WTC11 (cell line): ENCODE results near the gene NECTIN4. TPM values are rescaled to one million over a fixed set of nuclear protein-coding genes. Genes with fewer than 3 reads are reported as not detected.
"Not testable (repeated sequence)": the region's sequence is repeated elsewhere in the genome, so short reads cannot be mapped to it uniquely, and the experiment has no call there.

Experiments
- ATAC-seq: fragments of 200-7000 bp; cut with Tn5 transposase; 2 replicates; pipeline ENCODE4 v1.10.0; 2021; ENCODE audit warnings: mild to moderate bottlenecking, moderate library complexity
- CTCF ChIA-PET: fragments of 300-600 bp; sonication (Branson Sonifier 250); formaldehyde crosslinking; loops from one replicate; lab custom pipeline; 2021; ENCODE audit warnings: antibody characterized with exemption; lab: Charles Lee
- POLR2A ChIA-PET: fragments of 350-600 bp; sonication (Branson Sonifier 250); formaldehyde crosslinking; loops from one replicate; lab custom pipeline; 2021; ENCODE audit warnings: antibody characterized with exemption; lab: Charles Lee
- DNase-seq: peaks from one replicate; pipeline ENCODE4 v3.0.0; 2021; ENCODE audit warnings: low spot score
- H3K27ac Mint-ChIP-seq: 2 replicates; pipeline ENCODE4 v1.8.0; 2021; ENCODE audit warnings: mixed read lengths
- H3K27me3 Mint-ChIP-seq: 2 replicates; pipeline ENCODE4 v1.8.0; 2021; ENCODE audit warnings: low read depth, mild to moderate bottlenecking, moderate library complexity, mixed read lengths
- H3K36me3 Mint-ChIP-seq: 2 replicates; pipeline ENCODE4 v1.8.0; 2021; ENCODE audit warnings: mixed read lengths
- H3K4me1 Mint-ChIP-seq: 2 replicates; pipeline ENCODE4 v1.8.0; 2022; ENCODE audit warnings: mixed read lengths
- H3K4me3 Mint-ChIP-seq: 2 replicates; pipeline ENCODE4 v1.8.0; 2021; ENCODE audit warnings: mild to moderate bottlenecking, moderate library complexity, mixed read lengths
- H3K9me3 Mint-ChIP-seq: 2 replicates; pipeline ENCODE4 v1.8.0; 2021; ENCODE audit warnings: mixed read lengths
- CREB1 ChIP-seq: sonication (generic); formaldehyde crosslinking; IDR thresholded peaks from 2 replicates; pipeline ENCODE4 v1.8.0; 2023; ENCODE audit warnings: mild to moderate bottlenecking, missing genetic modification reagents
- JAZF1 ChIP-seq: fragments of 250-450 bp; sonication (Bioruptor Pico); IDR thresholded peaks from 2 replicates; pipeline ENCODE4 v1.9.0; 2021; ENCODE audit warnings: moderate library complexity, mild to moderate bottlenecking, inconsistent platforms
- RORB ChIP-seq: fragments of 250-450 bp; sonication (Bioruptor Pico); IDR thresholded peaks from 2 replicates; pipeline ENCODE4 v1.9.0; 2021; ENCODE audit warnings: mild to moderate bottlenecking
- TP53 ChIP-seq: sonication (generic); formaldehyde crosslinking; IDR thresholded peaks from 2 replicates; pipeline ENCODE4 v1.8.1; 2023; ENCODE audit warnings: mild to moderate bottlenecking, missing genetic modification reagents
- ZNF138 ChIP-seq: sonication (generic); formaldehyde crosslinking; conservative IDR thresholded peaks from 2 replicates; pipeline ENCODE4 v1.8.1; 2022; ENCODE audit warnings: mild to moderate bottlenecking, moderate library complexity, missing genetic modification reagents
- ZNF219 ChIP-seq: sonication (generic); formaldehyde crosslinking; IDR thresholded peaks from 2 replicates; pipeline ENCODE4 v1.8.0; 2023; ENCODE audit warnings: missing genetic modification reagents, mild to moderate bottlenecking, borderline replicate concordance
- ZNF263 ChIP-seq: sonication (generic); formaldehyde crosslinking; IDR thresholded peaks from 2 replicates; pipeline ENCODE4 v1.8.1; 2022; ENCODE audit warnings: low read depth, mild to moderate bottlenecking, moderate library complexity, missing genetic modification reagents
- ZNF396 ChIP-seq: fragments of 250-450 bp; sonication (Bioruptor Pico); IDR thresholded peaks from 2 replicates; pipeline ENCODE4 v1.8.0; 2021; ENCODE audit warnings: mild to moderate bottlenecking, moderate library complexity, borderline replicate concordance
- total RNA-seq: library from RNA; stranded (reverse); gene quantifications from 3 replicates; pipeline ENCODE4 v1.2.3, GENCODE V29; 2021
- TF ChIP-seq, protein P1 (sequence below): sonication (generic); formaldehyde crosslinking; conservative IDR thresholded peaks from 2 replicates; pipeline ENCODE4 v1.8.1; 2022; ENCODE audit warnings: mild to moderate bottlenecking, missing genetic modification reagents
- TF ChIP-seq, protein P2 (sequence below): sonication (generic); formaldehyde crosslinking; IDR thresholded peaks from 2 replicates; pipeline ENCODE4 v1.8.0; 2022; ENCODE audit warnings: mild to moderate bottlenecking, missing genetic modification reagents
- TF ChIP-seq, protein P3 (sequence below): sonication (generic); formaldehyde crosslinking; IDR thresholded peaks from 2 replicates; pipeline ENCODE4 v1.8.0; 2023; ENCODE audit warnings: mild to moderate bottlenecking, missing genetic modification reagents
- TF ChIP-seq, protein P4 (sequence below): sonication (generic); formaldehyde crosslinking; IDR thresholded peaks from 2 replicates; pipeline ENCODE4 v1.8.0; 2022; ENCODE audit warnings: missing genetic modification reagents
- TF ChIP-seq, protein P5 (sequence below): fragments of 250-450 bp; sonication (Bioruptor Pico); IDR thresholded peaks from 2 replicates; pipeline ENCODE4 v1.8.0; 2021; ENCODE audit warnings: mild to moderate bottlenecking
- TF ChIP-seq, protein P6 (sequence below): sonication (generic); formaldehyde crosslinking; IDR thresholded peaks from 2 replicates; pipeline ENCODE4 v1.8.1; 2023; ENCODE audit warnings: mild to moderate bottlenecking, missing genetic modification reagents, borderline replicate concordance
- TF ChIP-seq, protein P7 (sequence below): fragments of 250-450 bp; sonication (Bioruptor Pico); IDR thresholded peaks from 2 replicates; pipeline ENCODE4 v1.9.0; 2021; ENCODE audit warnings: mild to moderate bottlenecking
- TF ChIP-seq, protein P8 (sequence below): fragments of 250-450 bp; sonication (Bioruptor Pico); conservative IDR thresholded peaks from 2 replicates; pipeline ENCODE4 v1.9.0; 2021; ENCODE audit warnings: mild to moderate bottlenecking

NECTIN4 gene
- total RNA-seq, 1 experiment from 2014 or later = 1.7 TPM

DNA sequence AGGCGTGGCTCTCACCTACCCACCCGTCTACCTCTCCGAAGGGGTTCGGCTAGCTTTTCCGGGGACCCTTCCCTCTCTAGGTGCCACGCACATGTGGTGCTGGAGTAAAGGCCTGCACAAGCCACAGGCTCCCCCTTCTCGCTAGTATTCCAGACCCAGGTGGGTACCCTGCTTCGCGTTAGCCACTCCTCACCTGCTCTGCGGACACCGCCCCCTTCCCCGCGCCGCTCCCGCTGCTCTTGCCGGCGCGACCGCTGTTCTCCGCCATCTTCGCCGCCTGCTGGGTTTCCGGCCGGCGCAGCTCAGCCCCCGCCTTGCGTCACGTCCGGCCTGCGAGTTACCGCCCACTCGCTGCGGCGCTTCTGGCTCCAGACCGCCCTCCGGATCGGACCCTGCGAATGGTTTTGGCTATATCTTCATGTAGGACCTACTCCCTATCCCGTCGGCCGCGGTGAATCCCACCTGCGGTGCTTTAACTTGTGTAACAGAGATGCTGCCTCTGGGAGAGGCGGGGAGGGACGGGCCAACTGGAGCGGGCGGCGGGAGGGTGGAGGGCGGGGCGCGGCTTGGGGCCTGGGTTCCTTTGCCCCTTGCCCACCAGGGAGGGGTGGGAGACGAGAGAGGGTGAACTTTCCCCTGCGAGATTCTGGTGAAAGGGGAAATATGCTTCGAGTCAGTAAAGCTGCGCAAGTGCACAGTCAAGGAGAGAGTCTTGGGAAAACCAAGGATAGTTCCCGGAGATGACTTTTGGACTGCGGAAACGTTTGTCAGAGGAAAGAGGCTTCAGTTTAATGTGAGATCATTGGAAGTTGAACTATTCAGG, 28.6 kb upstream of the NECTIN4 start, which contains the start of the genes NIT1 and PFDN2 (continued):
- TF ChIP-seq, protein P1, sequence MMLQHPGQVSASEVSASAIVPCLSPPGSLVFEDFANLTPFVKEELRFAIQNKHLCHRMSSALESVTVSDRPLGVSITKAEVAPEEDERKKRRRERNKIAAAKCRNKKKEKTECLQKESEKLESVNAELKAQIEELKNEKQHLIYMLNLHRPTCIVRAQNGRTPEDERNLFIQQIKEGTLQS = no peak
- TF ChIP-seq, protein P2, sequence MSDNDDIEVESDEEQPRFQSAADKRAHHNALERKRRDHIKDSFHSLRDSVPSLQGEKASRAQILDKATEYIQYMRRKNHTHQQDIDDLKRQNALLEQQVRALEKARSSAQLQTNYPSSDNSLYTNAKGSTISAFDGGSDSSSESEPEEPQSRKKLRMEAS = peak; percentile 76; the same call in 1 of the 2 replicates
- TF ChIP-seq ZNF263 (CRISPR knock-in tag) (no peak), ZNF138 (CRISPR knock-in tag) (no peak), RORB (CRISPR knock-in tag) (no peak), ZNF396 (CRISPR knock-in tag) (no peak), TP53 (CRISPR knock-in tag) (no peak), JAZF1 (CRISPR knock-in tag) (no peak), CREB1 (CRISPR knock-in tag) (peak; percentile 29; the same call in 1 of the 2 replicates)
- TF ChIP-seq, protein P3, sequence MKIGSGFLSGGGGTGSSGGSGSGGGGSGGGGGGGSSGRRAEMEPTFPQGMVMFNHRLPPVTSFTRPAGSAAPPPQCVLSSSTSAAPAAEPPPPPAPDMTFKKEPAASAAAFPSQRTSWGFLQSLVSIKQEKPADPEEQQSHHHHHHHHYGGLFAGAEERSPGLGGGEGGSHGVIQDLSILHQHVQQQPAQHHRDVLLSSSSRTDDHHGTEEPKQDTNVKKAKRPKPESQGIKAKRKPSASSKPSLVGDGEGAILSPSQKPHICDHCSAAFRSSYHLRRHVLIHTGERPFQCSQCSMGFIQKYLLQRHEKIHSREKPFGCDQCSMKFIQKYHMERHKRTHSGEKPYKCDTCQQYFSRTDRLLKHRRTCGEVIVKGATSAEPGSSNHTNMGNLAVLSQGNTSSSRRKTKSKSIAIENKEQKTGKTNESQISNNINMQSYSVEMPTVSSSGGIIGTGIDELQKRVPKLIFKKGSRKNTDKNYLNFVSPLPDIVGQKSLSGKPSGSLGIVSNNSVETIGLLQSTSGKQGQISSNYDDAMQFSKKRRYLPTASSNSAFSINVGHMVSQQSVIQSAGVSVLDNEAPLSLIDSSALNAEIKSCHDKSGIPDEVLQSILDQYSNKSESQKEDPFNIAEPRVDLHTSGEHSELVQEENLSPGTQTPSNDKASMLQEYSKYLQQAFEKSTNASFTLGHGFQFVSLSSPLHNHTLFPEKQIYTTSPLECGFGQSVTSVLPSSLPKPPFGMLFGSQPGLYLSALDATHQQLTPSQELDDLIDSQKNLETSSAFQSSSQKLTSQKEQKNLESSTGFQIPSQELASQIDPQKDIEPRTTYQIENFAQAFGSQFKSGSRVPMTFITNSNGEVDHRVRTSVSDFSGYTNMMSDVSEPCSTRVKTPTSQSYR = no peak
- TF ChIP-seq, protein P4, sequence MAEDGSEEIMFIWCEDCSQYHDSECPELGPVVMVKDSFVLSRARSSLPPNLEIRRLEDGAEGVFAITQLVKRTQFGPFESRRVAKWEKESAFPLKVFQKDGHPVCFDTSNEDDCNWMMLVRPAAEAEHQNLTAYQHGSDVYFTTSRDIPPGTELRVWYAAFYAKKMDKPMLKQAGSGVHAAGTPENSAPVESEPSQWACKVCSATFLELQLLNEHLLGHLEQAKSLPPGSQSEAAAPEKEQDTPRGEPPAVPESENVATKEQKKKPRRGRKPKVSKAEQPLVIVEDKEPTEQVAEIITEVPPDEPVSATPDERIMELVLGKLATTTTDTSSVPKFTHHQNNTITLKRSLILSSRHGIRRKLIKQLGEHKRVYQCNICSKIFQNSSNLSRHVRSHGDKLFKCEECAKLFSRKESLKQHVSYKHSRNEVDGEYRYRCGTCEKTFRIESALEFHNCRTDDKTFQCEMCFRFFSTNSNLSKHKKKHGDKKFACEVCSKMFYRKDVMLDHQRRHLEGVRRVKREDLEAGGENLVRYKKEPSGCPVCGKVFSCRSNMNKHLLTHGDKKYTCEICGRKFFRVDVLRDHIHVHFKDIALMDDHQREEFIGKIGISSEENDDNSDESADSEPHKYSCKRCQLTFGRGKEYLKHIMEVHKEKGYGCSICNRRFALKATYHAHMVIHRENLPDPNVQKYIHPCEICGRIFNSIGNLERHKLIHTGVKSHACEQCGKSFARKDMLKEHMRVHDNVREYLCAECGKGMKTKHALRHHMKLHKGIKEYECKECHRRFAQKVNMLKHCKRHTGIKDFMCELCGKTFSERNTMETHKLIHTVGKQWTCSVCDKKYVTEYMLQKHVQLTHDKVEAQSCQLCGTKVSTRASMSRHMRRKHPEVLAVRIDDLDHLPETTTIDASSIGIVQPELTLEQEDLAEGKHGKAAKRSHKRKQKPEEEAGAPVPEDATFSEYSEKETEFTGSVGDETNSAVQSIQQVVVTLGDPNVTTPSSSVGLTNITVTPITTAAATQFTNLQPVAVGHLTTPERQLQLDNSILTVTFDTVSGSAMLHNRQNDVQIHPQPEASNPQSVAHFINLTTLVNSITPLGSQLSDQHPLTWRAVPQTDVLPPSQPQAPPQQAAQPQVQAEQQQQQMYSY = no peak
- TF ChIP-seq, protein P5, sequence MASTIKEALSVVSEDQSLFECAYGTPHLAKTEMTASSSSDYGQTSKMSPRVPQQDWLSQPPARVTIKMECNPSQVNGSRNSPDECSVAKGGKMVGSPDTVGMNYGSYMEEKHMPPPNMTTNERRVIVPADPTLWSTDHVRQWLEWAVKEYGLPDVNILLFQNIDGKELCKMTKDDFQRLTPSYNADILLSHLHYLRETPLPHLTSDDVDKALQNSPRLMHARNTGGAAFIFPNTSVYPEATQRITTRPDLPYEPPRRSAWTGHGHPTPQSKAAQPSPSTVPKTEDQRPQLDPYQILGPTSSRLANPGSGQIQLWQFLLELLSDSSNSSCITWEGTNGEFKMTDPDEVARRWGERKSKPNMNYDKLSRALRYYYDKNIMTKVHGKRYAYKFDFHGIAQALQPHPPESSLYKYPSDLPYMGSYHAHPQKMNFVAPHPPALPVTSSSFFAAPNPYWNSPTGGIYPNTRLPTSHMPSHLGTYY (CRISPR knock-in tag) = no peak

DNA sequence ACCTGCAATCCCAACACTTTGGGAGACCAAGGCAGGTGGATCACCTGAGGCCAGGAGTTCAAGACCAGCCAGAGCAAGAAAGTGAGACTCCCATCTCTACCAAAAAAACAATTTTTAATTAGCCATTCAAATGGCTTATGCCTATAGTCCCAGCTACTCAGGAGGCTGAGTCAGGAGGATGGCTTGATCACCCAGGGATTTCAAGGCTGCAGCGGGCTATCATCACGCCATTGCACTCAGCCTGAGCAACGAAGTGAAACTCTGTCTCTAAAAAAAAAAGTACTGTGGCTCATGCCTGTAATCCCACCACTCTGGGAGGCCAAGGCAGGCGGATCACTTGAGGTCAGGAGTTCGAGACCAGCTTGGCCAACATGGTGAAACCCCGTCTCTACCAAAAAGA, 26.6 kb upstream of the NECTIN4 start:
- H3K27me3 Mint-ChIP-seq, DNase-seq, H3K9me3 Mint-ChIP-seq, H3K27ac Mint-ChIP-seq, ATAC-seq, POLR2A ChIA-PET: not testable (repeated sequence)
- peak overlapping the region; percentile 96 for H3K4me3 Mint-ChIP-seq
- peaks cover 15% of the 10 kb centered on the region for H3K36me3 Mint-ChIP-seq
- peaks cover 28% of the 10 kb centered on the region for H3K4me1 Mint-ChIP-seq
- CTCF ChIA-PET = interaction anchor here (0.9 kb wide), 1 partner anchor 85 kb away, joined by 3 read pairs; no protein-coding TSS in a partner anchor

DNA sequence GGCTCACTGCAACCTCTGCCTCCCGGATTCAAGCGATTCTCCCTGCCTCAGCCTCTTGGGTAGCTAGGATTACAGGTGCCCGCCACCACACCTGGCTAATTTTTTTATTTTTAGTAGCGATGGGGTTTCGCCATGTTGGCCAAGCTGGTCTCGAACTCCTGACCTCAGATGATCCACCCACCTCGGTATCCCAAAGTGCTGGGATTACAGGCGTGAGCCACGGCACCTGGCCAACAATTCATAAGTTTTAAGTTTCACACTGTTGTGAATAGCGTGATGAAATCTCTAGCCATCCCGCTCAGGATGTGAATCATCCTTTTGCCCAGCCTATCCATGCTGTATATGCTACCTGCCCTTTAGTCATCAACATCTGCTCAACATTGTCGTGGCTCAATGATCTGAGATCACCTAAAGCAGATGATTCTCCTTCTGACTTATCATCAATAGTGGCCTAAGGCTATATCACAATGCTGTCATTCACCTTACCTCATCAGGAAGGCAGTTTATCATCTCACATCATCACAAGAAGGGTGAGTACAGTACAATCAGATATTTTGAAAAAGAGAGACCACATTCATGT, 25.9 kb upstream of the NECTIN4 start:
- no peaks in the 10 kb centered on the region for H3K27me3 Mint-ChIP-seq
- H3K27ac Mint-ChIP-seq = 0 out of 2 replicates have a peak overlapping the region, but pooled peaks have one; percentile 26
- no peaks in the 10 kb centered on the region for H3K9me3 Mint-ChIP-seq
- POLR2A ChIA-PET = no interaction called here
- H3K36me3 Mint-ChIP-seq = peaks cover 9% of the 10 kb centered on the region
- peaks cover 28% of the 10 kb centered on the region for H3K4me1 Mint-ChIP-seq
- CTCF ChIA-PET = no interaction called here
- no peak overlapping the region for H3K4me3 Mint-ChIP-seq
- ATAC-seq (no peak), DNase-seq (no peak)
- TF ChIP-seq RORB (CRISPR knock-in tag) (no peak), ZNF219 (CRISPR knock-in tag) (no peak)
- TF ChIP-seq, protein P6, sequence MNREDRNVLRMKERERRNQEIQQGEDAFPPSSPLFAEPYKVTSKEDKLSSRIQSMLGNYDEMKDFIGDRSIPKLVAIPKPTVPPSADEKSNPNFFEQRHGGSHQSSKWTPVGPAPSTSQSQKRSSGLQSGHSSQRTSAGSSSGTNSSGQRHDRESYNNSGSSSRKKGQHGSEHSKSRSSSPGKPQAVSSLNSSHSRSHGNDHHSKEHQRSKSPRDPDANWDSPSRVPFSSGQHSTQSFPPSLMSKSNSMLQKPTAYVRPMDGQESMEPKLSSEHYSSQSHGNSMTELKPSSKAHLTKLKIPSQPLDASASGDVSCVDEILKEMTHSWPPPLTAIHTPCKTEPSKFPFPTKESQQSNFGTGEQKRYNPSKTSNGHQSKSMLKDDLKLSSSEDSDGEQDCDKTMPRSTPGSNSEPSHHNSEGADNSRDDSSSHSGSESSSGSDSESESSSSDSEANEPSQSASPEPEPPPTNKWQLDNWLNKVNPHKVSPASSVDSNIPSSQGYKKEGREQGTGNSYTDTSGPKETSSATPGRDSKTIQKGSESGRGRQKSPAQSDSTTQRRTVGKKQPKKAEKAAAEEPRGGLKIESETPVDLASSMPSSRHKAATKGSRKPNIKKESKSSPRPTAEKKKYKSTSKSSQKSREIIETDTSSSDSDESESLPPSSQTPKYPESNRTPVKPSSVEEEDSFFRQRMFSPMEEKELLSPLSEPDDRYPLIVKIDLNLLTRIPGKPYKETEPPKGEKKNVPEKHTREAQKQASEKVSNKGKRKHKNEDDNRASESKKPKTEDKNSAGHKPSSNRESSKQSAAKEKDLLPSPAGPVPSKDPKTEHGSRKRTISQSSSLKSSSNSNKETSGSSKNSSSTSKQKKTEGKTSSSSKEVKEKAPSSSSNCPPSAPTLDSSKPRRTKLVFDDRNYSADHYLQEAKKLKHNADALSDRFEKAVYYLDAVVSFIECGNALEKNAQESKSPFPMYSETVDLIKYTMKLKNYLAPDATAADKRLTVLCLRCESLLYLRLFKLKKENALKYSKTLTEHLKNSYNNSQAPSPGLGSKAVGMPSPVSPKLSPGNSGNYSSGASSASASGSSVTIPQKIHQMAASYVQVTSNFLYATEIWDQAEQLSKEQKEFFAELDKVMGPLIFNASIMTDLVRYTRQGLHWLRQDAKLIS (CRISPR knock-in tag) = no peak
- TF ChIP-seq, protein P7, sequence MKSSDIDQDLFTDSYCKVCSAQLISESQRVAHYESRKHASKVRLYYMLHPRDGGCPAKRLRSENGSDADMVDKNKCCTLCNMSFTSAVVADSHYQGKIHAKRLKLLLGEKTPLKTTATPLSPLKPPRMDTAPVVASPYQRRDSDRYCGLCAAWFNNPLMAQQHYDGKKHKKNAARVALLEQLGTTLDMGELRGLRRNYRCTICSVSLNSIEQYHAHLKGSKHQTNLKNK (CRISPR knock-in tag) = no peak
- TF ChIP-seq, protein P8, sequence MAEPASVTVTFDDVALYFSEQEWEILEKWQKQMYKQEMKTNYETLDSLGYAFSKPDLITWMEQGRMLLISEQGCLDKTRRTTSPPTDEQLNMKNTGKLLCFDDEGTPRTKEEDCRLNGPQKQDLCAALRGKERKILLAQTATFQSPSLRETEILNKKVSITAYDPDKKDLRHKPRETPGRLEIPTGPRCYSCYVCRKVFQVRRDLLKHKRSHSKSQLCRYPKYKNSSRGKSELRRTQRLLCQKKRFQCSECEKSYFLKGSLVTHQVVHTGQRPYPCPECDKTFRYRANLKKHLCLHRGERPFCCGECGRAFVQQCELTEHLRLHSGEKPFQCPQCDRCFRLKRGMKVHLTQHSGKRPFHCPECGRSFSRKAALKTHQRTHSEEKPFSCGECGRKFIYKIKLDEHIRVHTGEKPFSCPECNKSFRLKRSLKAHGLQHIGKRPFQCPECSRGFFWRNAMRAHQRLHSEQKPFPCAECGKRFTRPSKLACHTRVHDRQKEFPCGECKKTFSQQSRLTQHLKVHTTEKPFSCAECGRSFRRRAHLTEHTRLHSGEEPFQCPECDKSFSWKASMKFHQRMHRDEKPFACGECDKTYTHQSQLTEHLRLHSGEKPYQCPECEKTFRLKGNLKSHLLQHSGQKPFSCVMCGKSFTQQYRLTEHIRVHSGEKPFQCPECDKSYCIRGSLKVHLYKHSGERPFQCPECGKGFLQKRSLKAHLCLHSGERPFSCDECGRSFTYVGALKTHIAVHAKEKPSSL (CRISPR knock-in tag) = no peak
